Neural cell (in vitro differentiated cells): Measurements from ENCODE around the gene DLAT. TPM values are rescaled to one million over a fixed set of nuclear protein-coding genes. Genes with fewer than 3 reads are reported as not detected.

Source experiments
- H2AFZ ChIP-seq: fragments of 200-600, 300-800 bp; sonication (generic), shearing (Covaris generic); 2 replicates; pipeline ENCODE4 v1.6.0; 2014; ENCODE audit warnings: low read depth, mild to moderate bottlenecking, antibody characterized with exemption, low read length, moderate library complexity
- H3F3A ChIP-seq: fragments of 200-600 bp; shearing (Covaris generic); 2 replicates; pipeline ENCODE4 v1.6.1; 2016; ENCODE audit warnings: mild to moderate bottlenecking, moderate library complexity, mixed read lengths, antibody characterized with exemption, low read length; ENCODE audit not compliant: insufficient read depth, poor library complexity, severe bottlenecking
- H3K27ac ChIP-seq: fragments of 200-600, 300-800 bp; sonication (generic), shearing (Covaris generic); 2 replicates; pipeline ENCODE4 v1.5.1; 2014; ENCODE audit warnings: mild to moderate bottlenecking, low read length, moderate library complexity
- H3K27me3 ChIP-seq: fragments of 300-800, 200-600 bp; sonication (generic), shearing (Covaris generic); 2 replicates; pipeline ENCODE4 v1.6.0; 2014; ENCODE audit warnings: mild to moderate bottlenecking, low read depth, low read length, moderate library complexity; ENCODE audit not compliant: insufficient read depth
- H3K36me3 ChIP-seq: fragments of 300-800, 200-600 bp; sonication (generic), shearing (Covaris generic); 2 replicates; pipeline ENCODE4 v1.5.1; 2014; ENCODE audit warnings: mild to moderate bottlenecking, antibody characterized with exemption, low read length, moderate library complexity; ENCODE audit not compliant: insufficient read depth
- H3K4me2 ChIP-seq: fragments of 300-800, 200-600 bp; sonication (generic), shearing (Covaris generic); 2 replicates; pipeline ENCODE4 v1.6.0; 2014; ENCODE audit warnings: mild to moderate bottlenecking, low read length
- H3K4me3 ChIP-seq: fragments of 300-800, 200-600 bp; sonication (generic), shearing (Covaris generic); 2 replicates; pipeline ENCODE4 v1.5.1; 2014; ENCODE audit warnings: mild to moderate bottlenecking, low read length, moderate library complexity
- H3K79me2 ChIP-seq: fragments of 200-600 bp; shearing (Covaris generic); replicated peaks from 2 replicates; pipeline ENCODE4 v1.6.0; 2014; ENCODE audit warnings: mild to moderate bottlenecking, low read length, moderate library complexity; ENCODE audit not compliant: insufficient read depth
- H3K9ac ChIP-seq: fragments of 300-800, 200-600 bp; sonication (generic), shearing (Covaris generic); 2 replicates; pipeline ENCODE4 v1.6.1; 2016; ENCODE audit warnings: mild to moderate bottlenecking, low read length, mixed read lengths
- H3K9me2 ChIP-seq: fragments of 200-600 bp; shearing (Covaris generic); 2 replicates; pipeline ENCODE4 v1.6.1; 2016; ENCODE audit warnings: mild to moderate bottlenecking, low read length, mixed read lengths; ENCODE audit not compliant: insufficient read depth
- H3K9me3 ChIP-seq: fragments of 200-600, 300-800 bp; sonication (generic), shearing (Covaris generic); 2 replicates; pipeline ENCODE4 v1.6.1; 2016; ENCODE audit warnings: mild to moderate bottlenecking, mixed run types, low read length, moderate library complexity, mixed read lengths
- H4K20me1 ChIP-seq: fragments of 200-600 bp; shearing (Covaris generic); 2 replicates; pipeline ENCODE4 v1.6.1; 2016; ENCODE audit warnings: mild to moderate bottlenecking, mixed run types; ENCODE audit not compliant: insufficient read depth
- EP300 ChIP-seq: fragments of 450-650 bp; conservative IDR thresholded peaks from 2 replicates; pipeline ENCODE4 v1.6.1; 2014; ENCODE audit warnings: antibody characterized with exemption, mild to moderate bottlenecking, moderate library complexity; ENCODE audit not compliant: poor library complexity, severe bottlenecking
- EZH2 ChIP-seq: fragments of 200-600, 300-800 bp; shearing (Covaris generic), sonication (generic); IDR thresholded peaks from 2 replicates; pipeline ENCODE4 v1.6.1; 2014; ENCODE audit warnings: antibody characterized with exemption, low read length, borderline replicate concordance, mild to moderate bottlenecking; ENCODE audit not compliant: insufficient read depth, poor library complexity, severe bottlenecking
- MXI1 ChIP-seq: fragments of 450-650 bp; conservative IDR thresholded peaks from 2 replicates; pipeline ENCODE4 v1.6.1; 2014; ENCODE audit warnings: antibody characterized with exemption, mild to moderate bottlenecking; ENCODE audit not compliant: poor library complexity, severe bottlenecking
- POLR2AphosphoS5 ChIP-seq: IDR thresholded peaks from 2 replicates; pipeline ENCODE4 v1.6.1; 2012
- RAD21 ChIP-seq: fragments of 450-650 bp; conservative IDR thresholded peaks from 2 replicates; pipeline ENCODE4 v1.6.1; 2014; ENCODE audit warnings: antibody characterized with exemption, mild to moderate bottlenecking, moderate library complexity
- REST ChIP-seq: IDR thresholded peaks from 2 replicates; pipeline ENCODE4 v1.6.1; 2012; ENCODE audit warnings: borderline replicate concordance
- SMC3 ChIP-seq: fragments of 450-650 bp; conservative IDR thresholded peaks from 2 replicates; pipeline ENCODE4 v1.6.1; 2014; ENCODE audit warnings: antibody characterized with exemption, mild to moderate bottlenecking, moderate library complexity; ENCODE audit not compliant: poor library complexity
- TAF1 ChIP-seq: IDR thresholded peaks from 2 replicates; pipeline ENCODE4 v1.6.1; 2012; ENCODE audit warnings: low read depth
- polyA plus RNA-seq: library from polyadenylated mRNA; depleted of rRNA; stranded (reverse); fragments of >200 nt; gene quantifications from 2 replicates; pipeline ENCODE4 v1.2.3, GENCODE V29; 2014
- TF ChIP-seq, protein P1 (sequence below): fragments of 450-650 bp; IDR thresholded peaks from 2 replicates; pipeline ENCODE4 v1.5.1; 2014; ENCODE audit warnings: antibody characterized with exemption, mild to moderate bottlenecking, moderate library complexity; ENCODE audit not compliant: poor library complexity, severe bottlenecking

The DLAT gene
- polyA plus RNA-seq, 1 donor from 2014 or later = 38.3 TPM

DNA sequence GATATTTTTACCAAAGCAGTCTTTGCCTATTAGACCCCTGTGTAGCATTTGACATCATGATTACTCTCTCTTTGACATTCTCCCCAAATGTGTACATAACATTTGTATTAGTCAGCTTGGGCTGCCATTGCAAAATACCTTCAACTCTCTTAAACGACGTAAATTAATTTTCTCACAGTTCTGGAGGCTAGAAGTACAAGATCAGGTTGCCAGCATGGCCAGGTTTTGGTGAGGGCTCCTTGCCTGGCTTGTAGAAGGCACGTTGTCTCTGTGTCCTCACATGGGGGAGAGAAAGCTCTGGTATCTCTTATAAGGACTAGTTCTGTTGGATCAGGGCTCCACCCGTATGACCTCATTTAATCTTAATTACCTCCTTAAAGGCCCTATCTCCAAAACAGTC lies 12.3 kb upstream of the DLAT start:
- H3K4me2 ChIP-seq = no peak overlapping the region
- no peaks in the 10 kb centered on the region for H4K20me1 ChIP-seq
- H3K9ac ChIP-seq = no peak overlapping the region
- H3K9me3 ChIP-seq = no peaks in the 10 kb centered on the region
- H3K36me3 ChIP-seq = no peaks in the 10 kb centered on the region
- no peaks in the 10 kb centered on the region for H3K79me2 ChIP-seq
- TF ChIP-seq EP300 (no peak), EZH2 (no peak), REST (no peak), SMC3 (no peak), MXI1 (no peak), POLR2AphosphoS5 (no peak), TAF1 (no peak), RAD21 (no peak)
- TF ChIP-seq, protein P1, sequence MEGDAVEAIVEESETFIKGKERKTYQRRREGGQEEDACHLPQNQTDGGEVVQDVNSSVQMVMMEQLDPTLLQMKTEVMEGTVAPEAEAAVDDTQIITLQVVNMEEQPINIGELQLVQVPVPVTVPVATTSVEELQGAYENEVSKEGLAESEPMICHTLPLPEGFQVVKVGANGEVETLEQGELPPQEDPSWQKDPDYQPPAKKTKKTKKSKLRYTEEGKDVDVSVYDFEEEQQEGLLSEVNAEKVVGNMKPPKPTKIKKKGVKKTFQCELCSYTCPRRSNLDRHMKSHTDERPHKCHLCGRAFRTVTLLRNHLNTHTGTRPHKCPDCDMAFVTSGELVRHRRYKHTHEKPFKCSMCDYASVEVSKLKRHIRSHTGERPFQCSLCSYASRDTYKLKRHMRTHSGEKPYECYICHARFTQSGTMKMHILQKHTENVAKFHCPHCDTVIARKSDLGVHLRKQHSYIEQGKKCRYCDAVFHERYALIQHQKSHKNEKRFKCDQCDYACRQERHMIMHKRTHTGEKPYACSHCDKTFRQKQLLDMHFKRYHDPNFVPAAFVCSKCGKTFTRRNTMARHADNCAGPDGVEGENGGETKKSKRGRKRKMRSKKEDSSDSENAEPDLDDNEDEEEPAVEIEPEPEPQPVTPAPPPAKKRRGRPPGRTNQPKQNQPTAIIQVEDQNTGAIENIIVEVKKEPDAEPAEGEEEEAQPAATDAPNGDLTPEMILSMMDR = no peak
- no peaks in the 10 kb centered on the region for H3F3A ChIP-seq
- H3K27me3 ChIP-seq = no peaks in the 10 kb centered on the region
- H3K27ac ChIP-seq = no peak overlapping the region
- H3K4me3 ChIP-seq = no peak overlapping the region
- no peak overlapping the region for H2AFZ ChIP-seq
- H3K9me2 ChIP-seq = no peaks in the 10 kb centered on the region

GRCh38 chr11:112013497-112014164 lies 11.6 kb upstream of the DLAT start:
- H4K20me1 ChIP-seq = no peaks in the 10 kb centered on the region
- no peaks in the 10 kb centered on the region for H3F3A ChIP-seq
- H3K79me2 ChIP-seq = no peaks in the 10 kb centered on the region
- no peaks in the 10 kb centered on the region for H3K9me3 ChIP-seq
- TF ChIP-seq REST (no peak), RAD21 (no peak), SMC3 (no peak), POLR2AphosphoS5 (no peak), EZH2 (no peak), MXI1 (no peak), TAF1 (no peak), EP300 (no peak)
- TF ChIP-seq, protein P1 = no peak
- H3K27ac ChIP-seq = no peak overlapping the region
- no peak overlapping the region for H2AFZ ChIP-seq
- H3K9ac ChIP-seq = no peak overlapping the region
- no peaks in the 10 kb centered on the region for H3K9me2 ChIP-seq
- no peaks in the 10 kb centered on the region for H3K27me3 ChIP-seq
- H3K36me3 ChIP-seq = no peaks in the 10 kb centered on the region
- H3K4me3 ChIP-seq = no peak overlapping the region
- no peak overlapping the region for H3K4me2 ChIP-seq
